ENCODE data around the gene RIT1.

DNA sequence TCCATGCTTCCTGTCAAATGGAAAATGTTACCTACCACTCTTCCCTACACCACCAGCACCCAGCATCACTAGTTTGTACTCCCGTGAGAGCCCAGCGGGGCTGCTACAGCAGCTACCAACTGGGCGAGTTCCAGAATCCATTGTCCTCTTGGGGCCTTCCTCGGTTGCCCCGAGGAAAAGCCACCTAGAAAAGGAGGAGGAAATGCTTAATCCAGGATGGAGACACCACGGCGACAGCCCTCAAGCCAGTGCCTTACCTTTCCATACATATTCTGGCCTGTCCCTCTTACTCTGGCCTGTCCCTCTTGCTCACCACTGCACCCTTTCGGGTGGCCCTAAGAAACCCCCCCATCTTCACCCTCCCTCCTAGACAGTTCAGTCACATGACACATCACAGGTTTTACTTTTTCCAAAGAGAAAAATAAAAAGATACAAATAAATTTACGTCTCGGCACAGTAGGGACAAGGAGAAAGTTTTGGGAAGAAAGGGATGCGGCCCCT is 478 bp downstream of the RIT1 start:
- TF ChIP-seq POLR2A (IDR thresholded peaks at IDR 0.05): no peak
- TF ChIP-seq, protein P1, sequence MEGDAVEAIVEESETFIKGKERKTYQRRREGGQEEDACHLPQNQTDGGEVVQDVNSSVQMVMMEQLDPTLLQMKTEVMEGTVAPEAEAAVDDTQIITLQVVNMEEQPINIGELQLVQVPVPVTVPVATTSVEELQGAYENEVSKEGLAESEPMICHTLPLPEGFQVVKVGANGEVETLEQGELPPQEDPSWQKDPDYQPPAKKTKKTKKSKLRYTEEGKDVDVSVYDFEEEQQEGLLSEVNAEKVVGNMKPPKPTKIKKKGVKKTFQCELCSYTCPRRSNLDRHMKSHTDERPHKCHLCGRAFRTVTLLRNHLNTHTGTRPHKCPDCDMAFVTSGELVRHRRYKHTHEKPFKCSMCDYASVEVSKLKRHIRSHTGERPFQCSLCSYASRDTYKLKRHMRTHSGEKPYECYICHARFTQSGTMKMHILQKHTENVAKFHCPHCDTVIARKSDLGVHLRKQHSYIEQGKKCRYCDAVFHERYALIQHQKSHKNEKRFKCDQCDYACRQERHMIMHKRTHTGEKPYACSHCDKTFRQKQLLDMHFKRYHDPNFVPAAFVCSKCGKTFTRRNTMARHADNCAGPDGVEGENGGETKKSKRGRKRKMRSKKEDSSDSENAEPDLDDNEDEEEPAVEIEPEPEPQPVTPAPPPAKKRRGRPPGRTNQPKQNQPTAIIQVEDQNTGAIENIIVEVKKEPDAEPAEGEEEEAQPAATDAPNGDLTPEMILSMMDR (IDR thresholded peaks at IDR 0.05): no peak

Measured in testis (tissue), 2 donors.